Immature natural killer cell (primary cell): ENCODE data around the gene FHIT. TPM values are rescaled to one million over a fixed set of nuclear protein-coding genes. Genes with fewer than 3 reads are reported as not detected.

Experiments used
- DNase-seq, 3 donors: peaks; one replicate each; pipeline ENCODE4 v3.0.0; 2022; ENCODE audit warnings: mixed read lengths in 1 of 3
- H3K27ac Mint-ChIP-seq, 6 donors: one replicate each; pipeline ENCODE4 v1.8.0; 2020; ENCODE audit warnings: mixed read lengths in 6 of 6, mild to moderate bottlenecking in 5 of 6, inconsistent platforms in 4 of 6, moderate library complexity in 3 of 6
- H3K27me3 Mint-ChIP-seq, 3 donors: one replicate each; pipeline ENCODE4 v1.8.0; 2020 to 2021; ENCODE audit warnings: low read depth in 3 of 3, mild to moderate bottlenecking in 3 of 3, mixed read lengths in 3 of 3, moderate library complexity in 3 of 3, inconsistent platforms in 1 of 3
- H3K36me3 Mint-ChIP-seq, 3 donors: one replicate each; pipeline ENCODE4 v1.8.0; 2020; ENCODE audit warnings: mixed read lengths in 3 of 3, inconsistent platforms in 2 of 3, mild to moderate bottlenecking in 2 of 3
- H3K4me1 Mint-ChIP-seq, 2 donors: one replicate each; pipeline ENCODE4 v1.8.0; 2020; ENCODE audit warnings: inconsistent platforms in 2 of 2, mild to moderate bottlenecking in 2 of 2, mixed read lengths in 2 of 2, moderate library complexity in 1 of 2
- H3K4me3 Mint-ChIP-seq, 5 donors: one replicate each; pipeline ENCODE4 v1.8.0; 2020; ENCODE audit warnings: mild to moderate bottlenecking in 5 of 5, mixed read lengths in 5 of 5, inconsistent platforms in 3 of 5, moderate library complexity in 3 of 5
- H3K9me3 Mint-ChIP-seq, 6 donors: one replicate each; pipeline ENCODE4 v1.8.0; 2020; ENCODE audit warnings: mild to moderate bottlenecking in 6 of 6, mixed read lengths in 6 of 6, inconsistent platforms in 4 of 6, moderate library complexity in 3 of 6
- polyA plus RNA-seq, 3 donors: library from polyadenylated mRNA; unstranded; fragments of 300-500 nt; fragmentation: Illumina TruSeq; gene quantifications; one replicate each; pipeline ENCODE4 v1.2.3, GENCODE V29; 2021

FHIT gene
- polyA plus RNA-seq, 3 donors from 2014 or later, result 2.5 to 8.8 (median 3.9) TPM

DNA sequence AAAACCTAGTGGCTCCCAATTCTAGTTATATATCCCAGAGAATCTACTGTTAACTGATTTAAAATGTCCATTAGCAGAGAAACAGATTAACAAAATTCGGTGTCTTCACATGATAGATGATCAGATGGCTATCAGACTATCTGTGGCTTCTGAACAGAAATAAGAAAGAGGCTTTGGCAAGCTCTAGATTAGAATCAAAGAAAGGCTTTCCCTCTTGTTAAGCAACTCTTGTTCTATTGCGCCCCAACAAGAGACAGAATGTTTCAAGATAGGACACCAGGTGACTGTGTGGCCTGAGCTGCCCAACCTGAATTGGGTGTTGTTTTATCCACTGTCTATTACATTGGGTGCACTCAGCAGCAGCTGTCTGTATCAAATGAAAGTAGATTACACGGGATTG lies 483.7 kb downstream of the FHIT start:
- Mint-ChIP-seq H3K27me3 (peaks cover 0 to 3% (median 0%) of the 10 kb centered on the region in 3 donors), H3K4me1 (no peaks in the 10 kb centered on the region), H3K27ac (no peak overlapping the region), H3K36me3 (no peaks in the 10 kb centered on the region), H3K4me3 (no peak overlapping the region), H3K9me3 (peaks cover 0 to 7% (median 0%) of the 10 kb centered on the region in 6 donors)
- no peak for DNase-seq

DNA sequence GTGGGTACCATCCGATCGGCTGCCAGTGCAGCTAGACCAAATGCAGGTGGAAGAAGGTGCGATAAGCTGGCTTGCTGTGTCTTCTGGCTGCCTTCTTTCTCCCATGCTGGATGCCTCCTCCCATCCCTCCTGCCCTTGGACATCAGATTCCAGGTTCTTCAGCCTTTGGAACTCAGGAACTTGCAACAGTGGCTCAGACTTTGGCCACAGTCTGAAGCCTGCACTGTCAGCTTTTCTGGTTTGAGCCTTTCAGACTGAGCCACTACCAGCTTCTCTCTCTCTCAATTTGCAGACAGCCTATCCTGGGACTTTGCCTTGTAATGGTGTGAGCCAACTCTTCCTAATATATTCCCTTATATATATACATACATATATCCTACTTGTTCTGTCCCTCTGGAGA lies 485.5 kb downstream of the FHIT start:
- no peak for DNase-seq
- H3K9me3 Mint-ChIP-seq, result peaks cover 0 to 7% (median 0%) of the 10 kb centered on the region in 6 donors
- H3K36me3 Mint-ChIP-seq, result no peaks in the 10 kb centered on the region
- peaks cover 0 to 5% (median 0%) of the 10 kb centered on the region in 3 donors for H3K27me3 Mint-ChIP-seq
- no peak overlapping the region for H3K4me3 Mint-ChIP-seq
- H3K4me1 Mint-ChIP-seq, result no peaks in the 10 kb centered on the region
- no peak overlapping the region for H3K27ac Mint-ChIP-seq

DNA sequence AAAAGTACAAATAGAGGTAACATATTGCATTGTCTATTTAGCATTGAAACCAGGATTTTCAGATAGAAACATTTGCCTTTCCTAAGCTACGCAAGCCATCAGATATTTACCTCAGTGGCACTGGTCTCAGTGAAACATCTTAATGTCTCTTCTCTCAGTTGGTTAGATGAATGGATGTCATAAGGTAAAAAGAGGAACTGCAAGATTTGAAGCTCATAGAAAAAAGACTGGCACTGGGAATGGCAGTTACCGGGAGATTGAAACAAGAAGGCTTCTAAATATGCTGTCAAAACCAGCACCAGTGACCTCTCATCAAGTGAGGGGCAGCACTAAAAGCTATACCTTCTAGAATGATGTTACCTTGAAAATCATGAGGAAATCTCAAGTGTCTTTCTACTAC lies 486.4 kb downstream of the FHIT start:
- H3K4me3 Mint-ChIP-seq, result no peak overlapping the region
- DNase-seq, result no peak
- no peak overlapping the region for H3K27ac Mint-ChIP-seq
- H3K36me3 Mint-ChIP-seq, result no peaks in the 10 kb centered on the region
- H3K27me3 Mint-ChIP-seq, result peaks cover 0 to 3% (median 0%) of the 10 kb centered on the region in 3 donors
- H3K4me1 Mint-ChIP-seq, result peaks cover 1 to 3% of the 10 kb centered on the region in 2 donors
- H3K9me3 Mint-ChIP-seq, result peaks cover 0 to 5% (median 0%) of the 10 kb centered on the region in 6 donors

DNA sequence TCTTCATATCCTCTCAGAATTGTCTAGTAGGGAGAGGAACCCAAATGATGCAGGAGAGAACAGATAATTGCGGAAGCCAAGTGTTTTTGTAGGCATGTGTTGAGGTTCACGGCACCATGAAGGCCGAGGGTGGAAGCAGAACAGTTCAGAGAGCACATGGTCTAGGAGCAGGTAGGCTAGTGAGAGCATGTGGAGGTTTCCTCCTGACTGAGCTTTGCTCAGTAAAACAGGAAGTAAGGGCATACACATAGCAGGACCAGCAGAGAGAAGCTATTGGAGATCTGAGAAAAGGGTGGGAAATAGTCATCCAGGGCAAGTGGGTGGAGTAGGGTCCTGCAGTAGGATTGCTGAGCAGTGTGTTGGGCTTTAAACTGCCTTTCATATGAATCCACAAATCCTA lies 491.1 kb downstream of the FHIT start:
- Mint-ChIP-seq H3K27me3 (peaks cover 0 to 2% (median 2%) of the 10 kb centered on the region in 3 donors), H3K27ac (no peak overlapping the region), H3K9me3 (peaks cover 0 to 4% (median 0%) of the 10 kb centered on the region in 6 donors), H3K36me3 (peaks cover 0 to 3% (median 3%) of the 10 kb centered on the region in 3 donors), H3K4me3 (no peak overlapping the region), H3K4me1 (peaks cover 8 to 23% of the 10 kb centered on the region in 2 donors)
- DNase-seq, result no peak

DNA sequence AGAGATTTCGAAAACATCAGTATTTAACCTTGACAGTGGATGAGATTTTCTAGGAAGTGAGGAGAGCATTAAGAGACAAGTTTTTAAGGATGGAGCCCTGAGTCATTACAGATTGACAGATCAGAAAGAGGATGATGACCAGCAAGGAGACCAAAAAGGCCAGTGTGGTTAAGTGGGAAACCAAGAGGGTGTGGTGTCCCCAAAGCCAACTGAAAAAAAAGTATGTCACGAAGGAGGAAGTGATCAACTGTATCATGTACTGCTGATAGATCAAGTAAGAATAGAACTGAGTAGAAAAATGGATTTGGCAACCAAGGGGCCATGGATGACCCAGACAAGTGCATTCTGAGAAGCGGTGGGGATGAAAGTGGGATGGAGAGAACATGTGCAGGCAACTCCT lies 491.8 kb downstream of the FHIT start:
- H3K4me1 Mint-ChIP-seq, result peaks cover 8 to 23% of the 10 kb centered on the region in 2 donors
- H3K36me3 Mint-ChIP-seq, result peaks cover 0 to 3% (median 3%) of the 10 kb centered on the region in 3 donors
- H3K27ac Mint-ChIP-seq, result no peak overlapping the region
- DNase-seq, result no peak
- peaks cover 0 to 4% (median 0%) of the 10 kb centered on the region in 6 donors for H3K9me3 Mint-ChIP-seq
- H3K4me3 Mint-ChIP-seq, result peak overlapping the region in 2 of 5 donors; percentile 1 to 4
- H3K27me3 Mint-ChIP-seq, result peaks cover 0 to 2% (median 2%) of the 10 kb centered on the region in 3 donors

DNA sequence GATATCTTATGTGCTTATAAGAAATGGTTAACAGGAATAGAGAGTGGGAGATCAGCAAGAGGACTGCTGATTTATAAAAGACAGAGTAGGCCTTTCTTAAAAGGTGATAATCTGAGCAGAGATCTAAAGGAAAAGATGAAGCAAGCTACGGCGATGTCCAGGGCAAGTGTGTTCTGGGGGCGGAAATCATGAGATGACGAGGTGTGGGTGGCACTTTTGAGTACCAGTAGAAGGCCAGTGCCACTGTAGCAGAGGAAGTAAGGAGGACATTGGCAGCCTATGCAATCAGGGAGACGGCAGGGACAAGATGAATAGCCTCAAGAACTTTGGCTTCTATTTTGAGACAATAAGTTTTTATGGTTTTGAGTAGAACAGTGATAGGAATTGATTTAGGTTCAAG lies 492.4 kb downstream of the FHIT start:
- no peak for DNase-seq
- no peak overlapping the region for H3K27ac Mint-ChIP-seq
- peaks cover 0 to 3% (median 3%) of the 10 kb centered on the region in 3 donors for H3K36me3 Mint-ChIP-seq
- H3K27me3 Mint-ChIP-seq, result peaks cover 0 to 2% (median 2%) of the 10 kb centered on the region in 3 donors
- peaks cover 8 to 23% of the 10 kb centered on the region in 2 donors for H3K4me1 Mint-ChIP-seq
- H3K4me3 Mint-ChIP-seq, result no peak overlapping the region
- H3K9me3 Mint-ChIP-seq, result peaks cover 0 to 4% (median 0%) of the 10 kb centered on the region in 6 donors

DNA sequence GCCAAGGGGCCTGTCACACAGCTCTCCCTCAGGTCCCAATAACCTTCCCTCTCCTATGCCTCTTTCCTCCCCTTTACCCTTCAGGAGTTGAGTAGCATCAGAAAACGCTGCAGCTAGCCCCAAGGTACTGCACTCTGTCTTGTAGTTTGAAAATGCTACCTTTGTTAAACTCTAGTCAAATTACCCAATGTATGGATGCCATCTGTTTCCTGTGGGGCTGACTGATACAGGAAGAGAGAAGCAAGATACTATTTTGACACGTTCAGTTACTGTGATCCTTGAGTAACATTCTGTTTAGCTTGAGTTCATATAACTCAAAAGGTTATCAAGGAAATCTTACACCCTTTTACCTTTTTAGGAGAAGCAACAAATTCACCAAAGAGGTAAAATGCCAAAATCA lies 493.1 kb downstream of the FHIT start:
- DNase-seq, result no peak
- Mint-ChIP-seq H3K4me3 (no peak overlapping the region), H3K9me3 (peaks cover 0 to 4% (median 0%) of the 10 kb centered on the region in 6 donors), H3K27ac (peak overlapping the region in 1 of 6 donors; percentile 38), H3K4me1 (peaks cover 8 to 23% of the 10 kb centered on the region in 2 donors), H3K27me3 (peaks cover 0 to 2% (median 2%) of the 10 kb centered on the region in 3 donors), H3K36me3 (peaks cover 0 to 3% (median 3%) of the 10 kb centered on the region in 3 donors)

DNA sequence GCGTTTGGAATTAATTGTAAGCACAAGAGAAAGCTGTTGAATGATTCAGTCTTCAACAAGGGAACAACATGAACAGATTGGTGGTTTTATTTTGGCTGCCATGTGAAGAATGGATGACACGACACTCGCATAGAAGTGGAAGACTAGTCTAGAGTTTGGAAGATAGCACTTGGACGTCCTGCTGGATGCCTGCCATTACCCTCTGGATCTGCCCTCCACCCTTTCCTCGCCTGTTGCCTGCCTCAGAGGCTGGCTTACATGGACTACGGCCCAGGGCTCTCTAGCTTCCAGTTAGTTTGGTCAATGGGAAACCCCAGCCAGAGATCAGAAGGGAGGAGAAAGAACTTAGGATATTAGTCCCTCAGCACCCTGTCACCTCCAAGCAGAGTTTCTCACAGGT lies 493.5 kb downstream of the FHIT start:
- Mint-ChIP-seq H3K27me3 (peaks cover 0 to 2% (median 2%) of the 10 kb centered on the region in 3 donors), H3K36me3 (peaks cover 0 to 3% (median 3%) of the 10 kb centered on the region in 3 donors), H3K9me3 (peaks cover 0 to 4% (median 0%) of the 10 kb centered on the region in 6 donors), H3K4me1 (peaks cover 8 to 23% of the 10 kb centered on the region in 2 donors), H3K27ac (no peak overlapping the region), H3K4me3 (no peak overlapping the region)
- no peak for DNase-seq

DNA sequence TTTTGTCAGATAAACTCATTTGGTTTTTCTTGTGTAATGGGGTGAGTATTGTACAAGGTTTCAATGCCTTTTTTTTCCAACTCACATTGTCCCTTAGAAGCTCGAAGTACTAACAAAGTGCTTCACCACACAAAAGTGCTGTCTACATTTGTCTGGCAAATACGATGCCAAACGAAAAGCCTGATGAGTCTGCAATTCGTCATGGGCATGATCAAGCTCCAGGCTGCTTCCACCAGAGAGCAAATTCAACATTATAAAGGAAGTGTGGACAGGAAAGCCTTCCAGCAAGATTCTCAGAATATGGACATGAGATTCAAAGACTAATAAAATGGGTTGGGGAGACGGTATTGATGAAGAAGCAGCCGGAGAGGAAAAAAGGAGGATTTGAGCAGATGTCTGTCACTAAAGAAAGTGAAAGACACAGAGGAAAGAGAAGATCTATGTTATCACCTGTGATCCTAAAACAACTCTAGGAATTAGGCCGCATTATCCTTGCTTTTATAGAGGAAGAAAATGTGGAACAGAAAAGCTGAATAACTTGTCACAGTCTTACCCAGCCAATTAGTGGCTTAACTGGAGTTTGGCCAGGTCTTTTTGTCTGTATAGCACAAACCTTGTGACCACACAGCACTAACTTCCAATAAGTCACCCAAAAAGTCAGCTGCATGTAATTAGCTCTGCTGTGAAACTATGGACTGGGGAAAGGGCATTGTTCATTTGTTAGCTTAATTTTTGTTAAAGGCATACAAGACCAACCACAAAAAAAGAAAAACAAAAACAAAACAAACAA lies 494.8 kb downstream of the FHIT start:
- Mint-ChIP-seq H3K9me3 (peaks cover 0 to 4% (median 0%) of the 10 kb centered on the region in 6 donors), H3K36me3 (peaks cover 0 to 3% (median 3%) of the 10 kb centered on the region in 3 donors), H3K4me3 (no peak overlapping the region), H3K27me3 (peaks cover 0 to 2% (median 0%) of the 10 kb centered on the region in 3 donors), H3K4me1 (peaks cover 8 to 23% of the 10 kb centered on the region in 2 donors), H3K27ac (no peak overlapping the region)
- no peak for DNase-seq

DNA sequence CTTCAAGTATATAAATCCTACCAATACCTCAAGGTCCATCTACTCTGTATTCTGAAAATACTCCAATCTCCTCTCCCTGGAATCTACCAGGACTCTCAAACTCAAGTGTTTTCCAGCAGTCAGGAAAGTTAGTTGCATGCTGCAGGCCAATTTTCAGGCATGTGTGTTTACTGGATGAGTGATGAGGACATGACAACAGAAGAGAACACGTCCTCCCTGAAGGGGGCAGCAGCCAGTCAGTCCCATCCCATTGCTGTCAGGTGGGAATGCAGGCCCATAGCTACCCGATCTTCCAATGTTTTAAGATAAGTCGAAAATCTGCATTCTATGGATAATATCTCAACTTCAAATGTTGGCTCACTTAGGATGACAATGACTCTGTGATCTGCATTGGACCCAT lies 496.2 kb downstream of the FHIT start:
- H3K4me3 Mint-ChIP-seq, result no peak overlapping the region
- peaks cover 8 to 22% of the 10 kb centered on the region in 2 donors for H3K4me1 Mint-ChIP-seq
- H3K27ac Mint-ChIP-seq, result no peak overlapping the region
- peaks cover 0 to 4% (median 0%) of the 10 kb centered on the region in 6 donors for H3K9me3 Mint-ChIP-seq
- DNase-seq, result no peak
- peaks cover 0 to 2% (median 2%) of the 10 kb centered on the region in 3 donors for H3K27me3 Mint-ChIP-seq
- H3K36me3 Mint-ChIP-seq, result peaks cover 0 to 3% (median 3%) of the 10 kb centered on the region in 3 donors

DNA sequence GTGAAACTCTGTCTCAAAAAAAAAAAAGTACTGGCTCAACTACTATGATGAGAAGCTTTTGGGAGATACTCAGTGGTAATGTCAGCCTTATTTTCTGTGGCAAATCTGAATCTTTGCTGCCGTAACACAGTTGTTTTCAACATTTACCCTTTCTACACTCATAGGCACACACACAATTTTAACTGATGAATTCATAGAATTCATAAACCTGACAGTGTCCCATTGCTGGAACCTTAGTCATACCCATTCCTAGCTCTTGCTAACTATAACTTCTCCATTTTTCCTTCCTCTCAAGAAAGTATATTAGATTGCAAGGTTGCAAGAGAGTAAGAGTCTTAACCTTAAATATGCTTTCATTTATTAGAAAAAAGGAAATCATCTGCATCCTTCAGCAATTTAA lies 496.6 kb downstream of the FHIT start:
- Mint-ChIP-seq H3K36me3 (peaks cover 0 to 3% (median 3%) of the 10 kb centered on the region in 3 donors), H3K4me1 (peaks cover 6 to 17% of the 10 kb centered on the region in 2 donors), H3K9me3 (peaks cover 0 to 4% (median under 1%) of the 10 kb centered on the region in 6 donors), H3K27ac (no peak overlapping the region), H3K4me3 (no peak overlapping the region), H3K27me3 (peaks cover 0 to 2% (median 2%) of the 10 kb centered on the region in 3 donors)
- DNase-seq, result no peak

DNA sequence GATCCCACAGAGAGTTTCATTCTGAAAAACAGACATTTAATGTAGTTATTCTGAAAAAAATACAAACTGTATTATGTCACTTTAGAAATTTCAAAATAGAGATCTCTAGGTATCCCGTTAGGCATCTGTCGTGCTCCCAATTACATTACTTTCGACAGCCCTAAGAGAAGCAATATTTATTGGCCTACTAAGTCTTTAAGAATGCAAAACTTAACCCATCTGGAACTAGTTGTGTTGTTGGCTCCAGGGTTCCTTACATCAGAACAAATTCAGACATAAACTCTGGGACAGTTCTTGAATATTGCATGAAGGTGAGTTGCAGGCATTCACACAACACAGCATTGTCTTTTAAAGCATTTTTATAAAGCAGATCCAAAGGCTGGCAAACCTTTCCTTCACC lies 498.4 kb downstream of the FHIT start:
- H3K4me3 Mint-ChIP-seq, result no peak overlapping the region
- DNase-seq, result no peak
- H3K9me3 Mint-ChIP-seq, result peaks cover 0 to 7% (median 1%) of the 10 kb centered on the region in 6 donors

DNA sequence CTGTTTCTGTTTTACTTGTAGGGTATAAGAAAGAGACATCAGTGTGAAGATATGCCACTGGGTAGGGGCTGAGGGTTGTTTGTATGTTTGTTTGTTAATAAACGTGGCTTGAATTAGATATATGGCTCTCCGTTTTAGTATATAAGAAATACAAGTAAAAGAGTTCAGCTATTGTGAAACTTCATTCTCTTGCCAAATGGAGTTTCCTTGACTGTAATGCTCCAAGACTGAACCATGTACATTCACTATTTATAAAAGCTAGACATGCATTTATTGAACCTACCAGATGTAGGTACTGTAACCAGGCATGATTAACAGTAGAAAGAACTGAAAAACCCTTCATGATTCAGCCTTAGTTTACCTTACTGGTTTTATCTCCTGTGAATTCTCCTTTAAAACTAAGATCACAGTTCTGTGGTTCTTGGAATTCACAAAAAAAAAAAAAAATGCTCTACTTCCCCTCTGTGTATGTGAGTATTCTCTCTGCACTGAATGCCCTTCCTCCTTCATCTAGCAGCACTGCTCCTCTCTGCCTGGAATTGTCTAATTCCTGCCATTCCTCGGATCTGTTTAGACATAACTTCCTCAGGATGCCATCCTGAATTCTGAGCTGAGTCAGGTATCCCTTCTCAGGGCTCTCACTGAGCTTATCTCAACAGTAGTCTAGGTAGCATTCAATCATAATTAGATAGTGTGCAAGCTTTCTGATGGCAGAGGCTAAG lies 504.4 kb downstream of the FHIT start:
- no peaks in the 10 kb centered on the region for H3K4me1 Mint-ChIP-seq
- H3K4me3 Mint-ChIP-seq, result no peak overlapping the region
- DNase-seq, result no peak
- peaks cover 0 to 7% (median 2%) of the 10 kb centered on the region in 6 donors for H3K9me3 Mint-ChIP-seq
- H3K27me3 Mint-ChIP-seq, result peaks cover 0 to 2% (median 2%) of the 10 kb centered on the region in 3 donors
- H3K36me3 Mint-ChIP-seq, result no peaks in the 10 kb centered on the region
- H3K27ac Mint-ChIP-seq, result no peak overlapping the region

More for the DNA sequence above, 498.4 kb downstream of the FHIT start:
- peaks cover 0 to 3% (median 0%) of the 10 kb centered on the region in 3 donors for H3K36me3 Mint-ChIP-seq
- H3K27ac Mint-ChIP-seq, result no peak overlapping the region
- peaks cover 0 to 2% (median 2%) of the 10 kb centered on the region in 3 donors for H3K27me3 Mint-ChIP-seq
- no peaks in the 10 kb centered on the region for H3K4me1 Mint-ChIP-seq
